Stimulated activated CD8-positive, alpha-beta memory T cell treated with anti-CD3 and anti-CD28 coated beads, Interleukin-12 subunit alpha, Interleukin-12 subunit beta, amount 100 ng/mL, for 1 hour (primary cell): ENCODE data around the gene FGD4.

ENCODE experiments used
- DNase-seq: peaks from one replicate; pipeline ENCODE4 v3.0.0-alpha.2; 2020; ENCODE audit warnings: low read depth

The FGD4 gene

DNA sequence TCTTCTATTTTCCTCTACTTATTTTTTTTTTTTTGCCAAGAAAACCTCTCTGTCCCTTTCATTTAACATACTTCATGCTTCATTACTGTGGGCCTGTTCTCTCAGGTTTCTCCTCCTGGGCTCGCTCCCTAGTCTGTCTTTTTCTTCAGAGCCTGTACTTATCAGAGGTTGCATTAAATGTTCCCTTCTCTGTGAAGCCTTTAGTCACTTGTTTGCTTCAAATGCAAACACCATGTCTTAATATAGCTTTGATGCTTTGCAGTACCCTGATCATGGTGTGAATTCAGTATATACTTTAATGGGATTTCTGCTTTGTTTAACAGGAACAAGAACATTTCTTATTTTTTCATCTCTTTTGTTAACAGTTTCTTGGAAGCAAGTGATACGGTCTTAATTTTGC, 207.1 kb downstream of the FGD4 start:
- no peak for DNase-seq

DNA sequence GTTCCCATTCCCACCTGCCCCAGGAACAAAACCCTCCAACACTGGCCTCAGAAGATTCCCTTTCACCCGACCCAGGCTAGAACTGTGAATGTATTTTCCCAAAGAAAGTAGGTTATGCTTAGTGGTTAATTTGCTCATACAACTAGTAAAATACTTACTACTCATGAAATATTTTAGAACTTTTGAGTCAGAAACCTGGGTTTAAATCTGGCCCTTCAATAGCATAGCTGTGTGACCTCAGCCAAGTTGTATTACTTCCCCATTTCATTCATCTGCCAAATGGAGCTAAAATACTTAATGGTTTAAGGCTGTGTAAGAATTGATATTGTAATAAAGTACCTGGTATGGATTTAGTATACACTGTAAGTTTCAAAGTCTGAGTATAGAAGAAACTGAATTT, 210.6 kb downstream of the FGD4 start:
- no peak for DNase-seq

DNA sequence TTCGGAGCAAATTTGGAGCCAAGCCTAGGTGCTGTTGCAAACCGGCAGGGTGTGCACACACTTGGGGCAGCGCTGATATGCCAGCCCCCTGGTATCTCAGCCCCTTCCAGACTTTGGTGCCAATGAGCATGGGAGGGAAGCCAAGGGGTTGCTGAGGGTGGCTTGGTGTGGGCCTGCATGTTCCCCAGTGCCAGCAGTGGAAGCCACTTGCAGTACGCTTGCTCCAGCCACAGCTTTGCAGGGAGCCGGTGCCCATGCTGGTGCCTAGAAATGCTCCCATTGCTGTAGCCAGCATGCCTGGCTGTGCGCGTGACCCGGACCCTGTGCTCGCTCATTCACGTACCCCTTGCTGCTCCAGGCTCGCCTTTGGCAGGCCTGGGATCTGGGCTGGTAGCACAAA, 212.6 kb downstream of the FGD4 start:
- DNase-seq = no peak

DNA sequence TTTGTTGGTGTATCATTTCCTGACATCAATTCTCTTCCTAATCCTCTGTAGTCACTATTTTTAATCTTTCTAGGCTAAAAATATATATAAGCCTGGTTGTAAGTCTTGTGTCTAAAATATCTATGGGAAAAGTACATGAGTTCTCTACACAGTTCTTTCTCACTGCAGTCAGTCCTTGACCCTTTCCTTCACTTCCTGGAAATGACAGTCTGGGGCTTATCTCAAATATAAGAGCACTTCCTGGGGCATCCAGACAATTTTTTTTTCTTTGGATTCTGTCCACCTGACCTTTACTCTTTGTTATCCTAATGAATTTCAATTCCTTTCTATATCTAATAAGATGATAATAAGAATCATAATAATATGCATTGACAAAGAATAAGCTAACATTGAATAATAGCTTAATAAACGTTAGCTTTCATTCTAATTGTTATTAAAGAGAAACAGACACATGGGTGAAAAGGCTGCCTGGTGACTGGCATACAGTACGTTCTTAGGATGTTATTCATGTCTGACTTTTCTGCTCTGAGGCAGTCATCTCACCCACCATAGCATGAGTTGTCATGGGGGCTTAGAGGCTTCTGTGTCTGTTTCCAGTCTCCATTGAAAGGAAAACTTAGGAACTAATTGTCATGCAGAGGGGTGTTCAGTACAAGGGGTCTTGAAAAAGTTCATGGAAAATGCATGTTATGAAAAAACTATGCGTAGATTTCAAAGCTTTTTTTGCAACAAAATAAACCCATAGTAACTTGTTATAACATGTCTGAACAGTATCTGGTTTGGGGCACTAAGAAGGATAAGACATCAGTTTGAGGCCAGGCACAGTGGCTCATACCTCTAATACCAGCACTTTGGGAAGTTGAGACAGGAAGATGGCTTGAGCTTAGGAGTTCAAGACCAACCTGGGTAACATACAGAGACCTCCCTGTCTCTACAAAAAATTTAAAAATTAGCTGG, 213.6 kb downstream of the FGD4 start:
- DNase-seq = no peak

DNA sequence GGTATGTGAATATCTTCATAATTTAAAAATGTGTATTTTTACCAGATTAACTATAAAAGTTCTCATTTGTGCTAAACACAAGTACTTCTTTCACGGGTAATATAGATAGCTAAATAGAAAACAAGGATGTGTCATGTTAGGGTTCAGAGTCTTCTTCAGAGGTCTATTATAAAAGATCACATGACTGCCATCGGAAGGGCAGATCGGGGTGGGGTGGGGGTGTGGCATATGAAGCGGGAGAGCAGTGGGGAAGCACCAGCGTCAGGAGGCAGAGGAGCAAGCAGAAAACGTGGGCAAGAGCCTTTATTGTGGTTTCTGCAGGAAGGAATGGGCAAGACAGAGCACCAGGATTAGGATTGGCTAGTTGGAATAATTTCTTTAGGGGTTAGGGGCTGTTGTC, 216.1 kb downstream of the FGD4 start:
- DNase-seq = no peak

DNA sequence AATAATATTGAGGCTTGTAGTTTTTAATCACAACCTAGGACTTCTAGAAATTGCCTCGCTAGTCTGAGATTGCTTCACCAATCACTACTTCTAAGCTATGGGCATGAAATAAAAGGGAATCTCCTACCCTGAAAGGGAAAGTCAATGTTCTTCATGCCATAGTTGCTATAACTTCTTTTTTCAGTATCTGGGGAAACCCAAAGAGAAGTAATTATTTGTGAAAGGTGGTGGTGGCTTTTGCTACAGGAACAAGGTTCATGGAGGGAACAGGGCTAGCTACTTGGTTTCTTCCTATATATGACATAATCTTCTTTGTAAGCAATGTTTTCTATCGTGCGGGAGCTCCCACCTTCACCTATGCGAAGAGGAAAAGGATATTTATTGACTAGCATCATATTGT, 218.2 kb downstream of the FGD4 start:
- DNase-seq = no peak

DNA sequence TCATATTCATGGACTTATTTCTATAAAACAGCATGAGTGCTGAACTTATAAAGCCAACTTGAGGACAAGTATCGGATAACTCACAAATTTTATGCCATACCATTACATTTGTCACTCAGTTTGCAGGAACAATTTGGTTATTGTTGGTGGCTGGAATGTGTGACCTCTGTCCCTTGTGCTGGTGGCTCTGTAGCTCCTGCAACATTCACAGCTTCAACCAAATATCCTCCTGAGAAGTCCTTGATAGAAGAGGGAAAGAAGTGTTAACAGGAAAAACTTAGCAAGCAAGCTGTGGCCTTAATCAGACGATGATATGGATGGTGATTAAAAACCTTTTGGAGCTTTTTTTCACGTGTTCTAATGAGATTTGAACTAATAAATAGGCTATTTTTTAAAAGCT, 218.8 kb downstream of the FGD4 start:
- DNase-seq = no peak

DNA sequence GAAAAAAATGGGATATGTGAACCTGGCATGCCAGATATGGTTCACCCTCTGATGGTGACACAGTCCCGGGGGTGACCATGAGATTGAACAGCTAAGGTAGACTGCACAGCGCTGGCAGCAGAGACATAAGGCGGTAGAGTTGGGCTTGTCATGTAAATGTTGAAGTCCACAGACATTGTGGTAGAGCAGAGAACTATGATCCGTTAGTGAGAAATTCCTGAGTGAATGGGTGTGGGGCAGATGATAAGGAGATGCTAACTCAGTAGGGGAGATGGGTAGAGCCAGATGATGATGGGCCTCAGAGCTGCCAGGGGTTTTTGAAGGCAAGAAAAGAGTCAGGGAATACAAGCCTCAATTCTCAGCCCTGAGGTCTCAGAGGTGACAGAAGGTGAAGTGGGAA, 228.6 kb downstream of the FGD4 start:
- DNase-seq = no peak

DNA sequence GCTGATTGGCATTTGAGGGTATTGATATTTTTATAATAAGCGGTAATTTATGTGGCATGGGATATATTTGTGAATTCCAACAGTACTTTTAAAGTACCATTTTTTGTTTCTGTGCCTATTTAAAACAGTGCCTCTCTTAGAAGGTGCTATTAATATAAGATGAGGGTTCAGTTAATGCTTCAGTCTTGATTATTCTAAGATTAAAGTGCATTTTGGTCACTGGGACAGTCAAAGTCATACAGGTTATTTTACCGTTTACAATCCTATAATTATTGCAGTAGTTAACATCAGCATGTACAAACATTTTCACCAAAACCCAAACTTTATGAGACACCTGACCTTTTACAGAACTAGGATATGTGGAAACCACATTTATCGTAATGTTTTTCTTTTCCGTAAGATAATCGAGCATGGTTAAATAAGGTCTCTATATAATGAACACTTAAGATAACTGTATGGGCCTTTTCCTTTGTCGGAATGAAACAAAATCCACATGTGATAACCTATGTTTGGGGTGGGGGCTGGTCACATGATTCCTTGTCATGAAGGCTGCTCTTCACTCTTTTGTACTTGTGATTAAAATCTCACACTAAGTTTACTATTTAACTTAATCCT, 242.0 kb downstream of the FGD4 start:
- DNase-seq = no peak

DNA sequence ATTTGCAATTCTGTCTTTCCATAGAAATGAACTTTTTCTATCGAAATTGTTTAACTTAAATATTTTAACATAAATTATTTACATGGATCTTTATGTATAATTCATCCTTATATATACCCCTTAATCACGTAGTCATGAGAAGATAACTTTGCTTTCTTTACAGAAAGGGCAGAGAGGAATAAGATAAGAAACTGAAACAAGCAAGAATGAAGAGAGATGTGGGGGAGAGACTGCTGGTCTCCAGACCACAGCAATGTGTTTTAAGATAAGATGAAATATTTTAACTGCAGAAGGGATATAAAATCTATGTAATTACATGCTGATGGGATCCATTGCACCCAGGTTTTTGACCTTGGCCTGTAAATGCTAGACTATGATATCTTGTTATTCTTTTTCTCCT, 245.1 kb downstream of the FGD4 start:
- DNase-seq = no peak

DNA sequence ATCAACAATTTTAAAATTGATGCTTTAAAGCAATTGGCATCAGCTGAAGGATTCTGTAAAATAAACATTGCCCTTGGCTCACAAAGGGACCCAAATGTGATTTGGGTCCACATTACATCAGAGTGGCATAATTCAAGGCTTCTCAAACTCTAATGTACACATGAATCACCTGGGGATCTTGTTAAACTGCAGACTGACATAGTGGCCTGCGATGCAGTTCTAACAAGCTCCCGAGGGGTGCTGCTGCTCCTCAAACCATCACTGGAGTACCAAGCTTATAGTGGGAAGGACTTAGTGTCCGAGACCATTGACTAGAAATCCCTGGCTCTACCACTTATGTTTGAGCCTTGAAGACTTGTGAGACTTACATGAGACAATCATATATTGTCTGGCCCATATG, 247.9 kb downstream of the FGD4 start:
- no peak for DNase-seq

DNA sequence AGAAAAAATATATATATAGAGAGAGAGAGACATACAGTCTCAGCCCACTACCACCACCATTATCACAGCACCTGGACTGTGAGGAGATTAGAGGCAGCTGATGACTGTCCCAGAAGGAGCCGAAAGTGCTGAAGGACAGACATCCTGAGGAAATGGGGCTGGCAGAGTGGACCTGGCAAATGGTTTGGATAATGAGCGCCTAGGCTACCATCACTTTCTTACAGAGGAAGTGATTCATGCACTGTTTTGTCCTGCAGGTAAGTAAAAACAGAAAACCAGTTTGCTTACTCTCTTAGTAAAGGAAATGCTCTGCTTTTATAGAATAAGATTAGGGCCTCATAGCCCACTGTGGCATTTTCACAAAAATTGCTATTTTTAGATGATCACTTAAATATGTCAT, 251.2 kb downstream of the FGD4 start:
- DNase-seq = no peak

DNA sequence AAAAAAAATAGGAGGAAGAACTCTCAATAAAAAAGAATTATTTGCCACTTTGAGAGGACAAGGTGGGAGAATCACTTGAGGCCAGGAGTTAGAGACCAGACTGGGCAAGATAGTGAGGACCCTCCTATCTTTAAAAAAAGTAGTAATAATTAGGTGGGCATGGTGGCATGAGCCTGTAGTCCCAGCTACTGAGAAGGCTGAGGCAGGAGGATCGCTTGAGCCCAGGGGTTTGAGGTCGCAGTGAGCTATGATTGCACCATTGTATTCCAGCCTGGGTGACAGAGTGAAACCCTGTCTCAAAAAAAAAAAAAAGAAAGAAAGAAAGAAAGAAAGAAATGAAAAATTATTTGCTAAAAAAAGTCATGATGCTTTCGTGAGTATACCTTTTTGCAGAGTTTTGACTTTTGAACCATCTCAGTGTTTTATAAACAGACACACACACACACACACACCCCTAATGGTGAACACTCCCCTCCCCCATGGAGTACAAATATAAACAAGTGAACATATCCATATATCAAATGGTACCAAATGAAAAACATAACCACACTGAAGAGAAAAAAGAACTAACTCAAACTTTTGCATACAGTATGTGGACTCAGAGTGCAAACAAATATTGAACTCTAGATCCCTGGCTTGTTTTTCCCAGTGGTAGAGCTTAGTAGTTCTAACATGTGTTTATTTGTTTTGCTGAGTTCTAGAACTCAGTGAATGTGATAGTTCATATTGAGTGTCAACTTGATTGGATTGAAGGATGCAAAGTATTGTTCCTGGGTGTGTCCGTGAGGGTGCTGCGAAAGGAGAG, 252.0 kb downstream of the FGD4 start:
- DNase-seq = no peak

DNA sequence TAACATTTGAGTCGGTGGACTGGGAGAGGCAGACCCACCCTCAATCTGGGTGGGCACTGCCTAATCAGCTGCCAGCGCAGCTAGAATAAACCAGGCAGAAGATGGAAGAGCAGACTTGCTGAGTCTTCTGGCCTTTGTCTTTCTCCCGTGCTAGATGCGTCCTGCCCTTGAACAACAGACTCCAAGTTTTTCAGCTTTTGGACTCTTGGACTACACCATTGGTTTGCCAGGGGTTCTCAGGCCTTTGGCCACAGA, 252.5 kb downstream of the FGD4 start:
- DNase-seq = no peak

DNA sequence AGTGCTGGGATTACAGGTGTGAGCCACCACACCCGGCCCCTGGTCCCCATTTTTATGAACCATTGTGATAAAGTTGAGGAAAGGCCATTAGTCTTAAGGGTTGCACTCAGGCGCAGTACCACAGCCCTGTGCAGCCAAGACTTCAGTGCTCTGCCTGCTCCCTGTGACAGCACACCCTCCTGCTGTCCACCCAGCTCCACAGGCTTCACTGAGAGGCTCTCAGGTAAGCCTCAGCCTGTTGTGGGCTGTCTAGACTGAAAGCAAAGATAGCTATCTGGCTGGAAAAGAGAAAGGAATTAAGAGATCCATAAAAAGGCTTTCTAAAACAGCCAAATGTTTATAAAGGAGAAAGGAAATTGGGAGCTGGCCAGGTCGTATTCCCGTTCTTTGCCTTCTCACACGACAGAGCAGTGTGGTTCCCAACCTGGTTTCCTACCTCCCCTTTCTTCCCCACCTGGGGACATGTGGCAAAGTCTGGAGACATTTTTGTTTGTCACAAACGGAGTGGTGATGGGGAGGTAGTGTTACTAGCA, 260.6 kb downstream of the FGD4 start:
- no peak for DNase-seq

DNA sequence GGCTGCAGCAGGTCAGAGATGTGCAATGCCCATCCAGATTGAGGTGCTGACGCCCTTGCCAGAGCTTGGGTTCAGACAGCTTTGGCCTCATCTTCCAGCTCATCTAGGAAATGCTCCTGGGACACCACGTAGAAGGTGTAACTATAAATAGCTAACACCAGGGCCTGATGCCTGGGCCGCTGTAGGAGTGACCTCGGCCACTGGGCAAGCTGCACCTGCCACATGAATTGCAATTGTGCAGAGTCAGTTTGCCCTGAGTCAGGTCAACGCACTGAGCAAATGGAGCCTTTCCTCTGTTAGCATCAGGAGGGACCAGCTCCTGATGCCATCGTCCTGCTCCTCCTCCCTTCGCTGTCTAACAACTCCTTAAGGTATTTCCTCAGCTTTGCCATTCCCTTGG, 262.3 kb downstream of the FGD4 start:
- no peak for DNase-seq

DNA sequence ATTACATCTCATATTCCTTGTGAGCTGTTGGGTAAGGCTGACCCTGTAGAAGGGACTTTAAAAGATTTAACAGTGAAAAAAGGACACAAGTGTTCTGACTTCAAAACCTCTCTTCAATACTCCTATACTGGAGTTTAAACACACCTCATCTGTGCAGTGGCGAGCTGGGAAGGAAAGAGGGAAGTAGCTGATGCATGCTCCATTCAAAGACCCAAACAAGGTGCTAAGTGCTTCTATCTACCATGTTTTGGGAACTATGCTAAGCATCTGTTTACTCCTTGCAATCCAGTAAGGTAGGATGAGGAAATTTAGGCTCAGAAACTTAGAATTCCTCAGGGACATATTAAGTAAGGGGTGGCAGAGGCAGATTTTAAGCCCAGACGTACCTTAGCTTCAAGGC, 263.3 kb downstream of the FGD4 start:
- DNase-seq = no peak

DNA sequence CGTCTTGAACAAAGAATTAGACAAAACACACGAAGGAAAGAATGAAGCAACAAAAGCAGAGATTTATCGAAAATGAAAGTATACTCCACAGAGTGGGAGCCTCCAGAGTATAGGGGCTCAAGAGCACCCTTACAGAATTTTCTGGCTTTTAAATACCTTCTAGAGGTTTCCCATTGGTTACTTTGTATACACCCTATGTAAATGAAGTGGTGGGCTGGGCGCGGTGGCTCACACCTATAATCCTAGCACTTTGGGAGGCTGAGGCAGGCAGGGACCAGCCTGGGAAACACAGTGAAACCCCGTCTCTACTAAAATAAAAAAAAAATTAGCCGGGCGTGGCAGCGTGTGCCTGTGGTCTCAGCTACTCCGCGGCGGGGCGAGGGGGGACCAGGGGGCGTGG, 266.7 kb downstream of the FGD4 start:
- DNase-seq = no peak

DNA sequence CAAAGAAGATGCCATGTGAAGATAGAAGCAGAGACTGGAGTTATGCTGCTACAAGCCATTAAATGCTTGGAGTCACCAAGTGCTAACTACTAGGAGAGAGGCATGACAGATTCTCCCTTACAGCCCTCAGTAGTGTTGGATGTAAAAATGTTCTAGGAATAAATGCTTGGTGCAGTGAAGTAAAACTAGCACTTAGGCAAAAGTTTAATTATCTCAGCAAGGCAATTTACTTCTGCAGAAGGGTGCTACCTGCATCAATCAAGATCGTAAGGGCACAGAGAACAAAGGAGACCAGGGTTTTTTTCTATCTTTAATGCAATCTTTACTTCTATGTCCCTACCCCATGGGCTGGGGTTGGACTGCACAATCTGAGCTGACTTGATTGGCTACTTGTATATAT, 270.2 kb downstream of the FGD4 start:
- no peak for DNase-seq

DNA sequence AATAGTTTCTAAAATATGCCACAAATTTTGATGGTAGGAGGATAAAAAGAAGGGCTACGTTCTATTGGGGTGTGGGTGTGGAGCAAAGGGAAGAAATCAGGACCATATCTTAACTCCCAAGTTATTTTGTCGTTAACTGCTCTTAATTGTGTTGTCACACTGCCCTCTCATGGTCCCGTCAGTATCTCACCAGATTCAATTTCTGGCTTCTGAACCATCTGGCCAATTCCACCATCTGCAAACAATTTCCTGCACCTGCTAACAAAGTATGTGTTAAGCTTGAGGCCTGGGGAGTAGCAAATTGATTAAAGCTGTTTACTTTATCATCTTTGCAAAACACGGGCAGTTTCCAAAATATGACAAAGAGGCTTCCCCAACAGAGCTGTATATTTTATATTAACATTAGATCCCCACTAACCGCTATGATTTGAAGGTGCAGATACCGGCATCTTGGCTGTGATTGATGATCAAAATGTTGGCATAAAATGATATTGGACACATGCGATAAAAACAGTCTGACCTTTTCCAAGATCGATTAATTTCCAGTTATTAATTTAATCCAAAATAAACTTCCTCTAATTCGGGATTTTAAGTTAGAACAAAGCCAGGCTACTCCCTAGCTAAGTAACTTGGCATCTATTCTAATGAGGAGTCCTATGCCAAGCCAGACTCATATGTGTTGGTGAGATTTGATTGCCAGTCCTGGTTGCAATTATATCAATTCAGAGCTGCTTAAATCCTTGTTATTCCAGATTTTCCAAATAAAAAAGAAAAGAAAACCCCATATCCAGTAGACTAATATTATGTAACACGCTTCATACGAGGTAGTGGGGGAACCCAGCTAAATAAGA, 272.8 kb downstream of the FGD4 start:
- no peak for DNase-seq

DNA sequence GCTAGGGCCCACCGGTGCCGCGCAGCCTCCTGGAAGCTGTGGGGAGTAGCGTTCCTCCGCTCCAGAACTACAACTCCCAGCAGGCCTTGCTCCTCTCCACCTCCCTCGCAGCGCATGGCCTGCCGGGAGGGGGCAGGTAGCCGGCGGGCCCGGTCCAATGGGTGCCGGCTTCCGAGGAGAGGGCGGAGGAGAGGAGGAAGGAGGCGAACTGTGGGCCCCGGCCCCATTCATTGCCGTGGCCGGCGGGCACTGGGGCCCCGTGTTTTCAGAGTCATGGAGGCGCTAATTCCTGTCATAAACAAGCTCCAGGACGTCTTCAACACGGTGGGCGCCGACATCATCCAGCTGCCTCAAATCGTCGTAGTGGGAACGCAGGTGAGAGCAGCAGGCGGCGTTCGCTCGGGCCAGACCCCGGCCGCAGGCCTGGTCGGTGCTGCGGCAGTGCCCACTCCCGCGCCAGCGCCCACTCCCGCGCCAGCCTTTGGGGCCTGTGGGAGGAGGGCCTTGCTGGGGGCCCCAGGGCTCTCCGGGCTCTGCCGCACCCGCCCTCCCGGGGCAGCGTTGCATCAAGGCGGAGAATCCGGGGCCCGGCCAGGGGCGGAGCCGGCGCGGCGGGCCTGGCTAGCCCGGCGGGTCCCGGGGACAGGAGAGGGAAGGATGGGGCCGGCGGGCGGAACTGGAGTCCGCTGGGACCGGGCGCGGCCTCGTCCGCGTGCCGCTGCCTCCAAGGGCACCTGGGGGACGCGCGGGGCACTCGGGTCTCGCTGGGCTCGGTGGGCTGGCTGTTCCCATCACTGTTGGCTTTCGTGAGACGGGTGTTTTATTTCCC, 279.9 kb downstream of the FGD4 start, which contains the start of gene DNM1L:
DNM1L (plus strand) TSS at position 211 of the 829 bp plus-strand sequence; CDS start at position 274, 63 bp downstream.
- DNase-seq = peak; percentile 82
